Measurements from ENCODE around the gene PLXNB2.
A peak's percentile ranks its signal among the peaks of the same experiment; 100 is the strongest.

Gene PLXNB2

DNA sequence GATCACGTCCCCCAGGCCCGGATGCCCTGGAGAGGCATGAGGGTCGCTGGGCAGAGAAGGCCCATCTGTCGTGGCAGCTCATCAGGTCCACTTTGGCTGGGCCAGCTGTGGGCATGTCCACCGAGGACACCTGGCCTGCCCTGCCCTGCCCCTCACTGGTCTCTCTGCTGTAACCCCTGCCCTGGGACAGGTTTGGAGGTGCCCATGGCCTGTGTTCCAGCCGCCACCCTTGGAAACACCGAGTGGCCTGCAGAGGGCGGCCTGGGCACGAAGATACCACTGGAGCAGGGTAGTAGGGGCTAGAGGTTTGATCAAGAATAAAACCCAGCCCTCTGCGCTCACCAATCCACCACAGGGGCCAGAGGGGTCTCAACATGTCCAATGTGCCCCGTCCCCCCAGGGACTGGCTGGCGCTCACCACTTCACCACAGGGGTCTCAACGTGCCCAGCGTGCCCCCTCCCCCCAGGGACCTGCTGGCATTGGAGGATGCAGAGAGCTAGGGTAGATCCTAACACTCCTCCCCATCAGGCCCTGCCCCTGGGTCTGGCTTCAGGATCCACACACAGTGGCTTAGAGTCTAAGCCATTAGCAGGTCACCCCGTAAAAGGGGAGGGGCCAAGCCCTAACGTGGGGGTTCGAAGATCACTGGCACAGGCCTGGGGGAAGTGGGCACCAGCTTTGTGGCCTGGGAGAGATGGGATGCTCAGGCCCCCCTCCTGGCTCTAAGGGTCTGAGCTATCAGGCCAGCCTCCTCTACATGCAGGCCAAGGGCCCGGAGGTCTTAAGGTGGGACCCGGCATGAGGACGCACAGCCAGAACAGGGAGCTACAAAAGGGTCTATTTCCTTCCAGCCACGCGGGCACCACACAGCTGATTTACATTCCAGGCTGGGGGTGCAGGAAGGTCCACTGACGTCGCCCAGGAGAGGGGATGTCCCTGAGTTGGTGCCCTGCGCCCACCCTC lies 55.1 kb downstream of the PLXNB2 start:
- DNase-seq (ENCODE audit: low read depth in 2 of 2): peak in 1 of 2 experiments; percentile 57

DNA sequence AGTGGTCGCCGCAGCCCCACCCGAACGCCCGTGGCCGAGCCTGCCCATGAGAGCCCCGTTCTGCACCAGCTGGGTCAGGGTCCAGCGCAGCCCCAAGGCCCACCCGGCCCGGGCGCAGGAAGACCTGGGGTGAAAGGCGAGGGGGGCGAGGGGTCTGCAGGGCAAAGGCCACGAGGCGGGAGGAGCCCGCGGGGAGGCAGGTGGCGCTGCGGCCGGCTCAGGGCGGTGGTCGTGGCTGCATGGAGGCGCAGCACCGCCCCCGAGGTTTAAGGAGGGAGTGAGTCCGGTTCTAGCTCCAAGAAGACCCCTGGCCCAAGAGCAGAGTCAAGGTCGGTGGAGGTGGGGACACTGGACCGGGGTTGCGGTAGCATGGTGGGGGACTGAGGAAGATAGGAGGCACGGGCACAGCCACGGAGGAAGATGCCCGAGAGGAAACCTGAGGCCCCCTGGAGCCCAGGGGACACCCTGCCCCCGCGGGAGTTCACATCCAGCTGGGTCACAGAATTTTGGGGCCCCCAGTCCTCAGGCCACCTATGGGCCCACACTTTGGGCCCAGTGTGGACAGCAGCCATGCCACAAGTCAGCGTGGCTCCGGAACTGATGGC lies 55.9 kb downstream of the PLXNB2 start:
- DNase-seq (ENCODE audit: low read depth in 2 of 2): no peak

DNA sequence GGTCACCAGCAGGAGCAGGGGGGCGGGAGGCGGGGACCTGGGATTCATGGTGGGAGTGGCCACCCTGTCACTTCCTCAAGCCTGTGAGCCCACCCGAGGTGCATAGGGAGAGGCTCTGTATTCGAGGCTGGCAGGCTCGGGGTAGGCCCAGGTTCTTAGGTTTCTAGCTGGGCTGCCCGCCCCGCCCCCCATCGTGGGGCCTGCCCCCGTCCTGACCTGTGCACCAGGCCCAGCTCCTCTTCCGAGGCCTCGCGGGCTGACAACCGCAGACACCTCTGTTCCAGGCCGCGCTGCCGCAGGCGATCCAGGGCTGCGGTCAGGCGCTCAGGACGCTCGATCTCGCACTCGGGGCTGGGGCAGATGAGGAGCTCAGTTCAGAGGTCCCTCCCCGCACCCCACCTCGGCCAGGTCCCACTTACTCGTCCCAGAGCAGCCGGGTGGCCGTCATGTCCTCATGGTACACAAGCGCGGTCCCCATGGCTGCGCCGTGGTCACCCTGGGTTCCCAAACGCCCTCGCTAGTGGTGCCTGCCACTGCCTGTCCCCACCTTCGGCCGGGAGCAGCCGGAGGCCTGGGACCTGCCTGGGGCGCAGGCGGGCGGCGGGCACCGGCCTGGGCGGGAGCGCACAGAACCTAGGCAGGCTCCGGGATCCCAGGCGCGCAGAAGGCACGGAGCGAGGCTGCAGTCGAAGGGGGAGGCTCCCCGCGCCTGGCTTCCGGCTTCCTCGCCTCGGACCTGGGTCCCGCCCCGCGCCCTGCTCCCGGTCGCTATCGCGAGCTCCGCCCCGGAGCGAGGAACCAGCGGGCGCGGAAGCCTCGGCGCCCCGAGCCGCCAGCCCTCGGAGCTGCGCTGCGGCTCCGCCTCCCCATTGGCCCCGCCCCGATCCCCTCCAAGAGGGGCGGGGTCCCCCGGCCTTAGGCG lies 56.6 kb downstream of the PLXNB2 start, which contains the start of gene HDAC10:
Gene HDAC10, minus strand, starts transcription at position 711 of the 922 bp plus-strand sequence. Its CDS starts 233 bp downstream, at position 478.
- DNase-seq (ENCODE audit: low read depth in 2 of 2): peak; percentile 68 to 80

DNA sequence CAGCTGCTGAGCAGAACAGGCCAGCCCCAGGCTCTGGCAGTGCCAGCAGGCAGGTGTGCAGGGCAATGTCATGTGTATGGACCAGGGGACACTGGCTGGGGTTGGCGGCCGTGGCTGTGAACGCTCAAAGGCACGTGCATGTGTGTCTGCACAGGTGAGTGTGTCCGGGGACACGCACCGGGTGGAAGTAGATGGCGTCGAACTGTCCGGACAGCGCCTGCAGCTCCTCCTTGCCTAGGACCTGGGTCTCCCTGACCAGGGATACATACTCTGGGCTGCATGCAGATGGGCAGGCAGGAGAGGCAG lies 57.2 kb downstream of the PLXNB2 start:
- DNase-seq (ENCODE audit: low read depth in 2 of 2): no peak

DNA sequence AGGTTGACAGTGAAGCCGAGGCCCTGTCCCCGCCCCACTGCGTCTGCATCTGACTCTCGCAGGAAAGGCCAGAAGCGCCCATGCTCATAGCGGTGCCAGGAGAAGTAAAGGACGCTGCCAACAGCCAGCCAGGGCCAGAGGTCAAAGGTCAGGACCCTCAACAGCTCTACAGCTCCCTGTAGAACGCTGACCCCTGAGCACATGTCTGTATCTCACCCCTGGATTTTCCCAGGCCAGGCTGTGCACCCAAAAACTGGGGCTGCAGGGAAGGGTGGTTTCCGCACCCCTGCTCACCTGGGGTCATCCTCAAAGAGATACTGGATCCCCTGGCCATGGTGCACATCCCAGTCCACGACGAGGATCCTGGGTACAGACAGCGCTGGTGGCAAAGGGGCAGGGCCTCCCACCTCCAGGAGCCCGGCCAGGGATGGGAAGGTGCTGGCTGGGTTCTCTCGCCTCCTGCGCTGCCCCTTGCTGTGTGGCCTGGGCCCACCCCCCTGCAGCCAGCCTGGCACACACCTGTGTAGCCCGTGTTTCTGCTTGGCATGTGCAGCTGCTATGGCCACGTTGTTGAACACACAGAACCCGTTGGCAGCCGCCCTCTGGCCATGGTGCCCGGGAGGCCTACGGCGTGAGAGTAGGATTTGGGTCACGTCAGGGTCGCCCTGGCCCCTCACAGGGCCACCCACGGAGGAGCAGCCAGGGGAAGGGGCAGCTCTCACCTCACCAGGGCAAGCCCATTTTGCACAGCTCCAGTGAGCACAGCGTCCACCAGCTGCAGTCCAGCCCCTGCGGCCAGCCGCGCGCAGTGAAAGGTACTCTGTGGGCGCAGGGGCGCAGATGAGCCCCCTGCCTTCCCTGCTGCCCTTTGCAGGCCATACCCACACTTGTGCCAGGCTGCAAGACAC lies 57.9 kb downstream of the PLXNB2 start:
- no peak for DNase-seq (ENCODE audit: low read depth in 2 of 2)

DNA sequence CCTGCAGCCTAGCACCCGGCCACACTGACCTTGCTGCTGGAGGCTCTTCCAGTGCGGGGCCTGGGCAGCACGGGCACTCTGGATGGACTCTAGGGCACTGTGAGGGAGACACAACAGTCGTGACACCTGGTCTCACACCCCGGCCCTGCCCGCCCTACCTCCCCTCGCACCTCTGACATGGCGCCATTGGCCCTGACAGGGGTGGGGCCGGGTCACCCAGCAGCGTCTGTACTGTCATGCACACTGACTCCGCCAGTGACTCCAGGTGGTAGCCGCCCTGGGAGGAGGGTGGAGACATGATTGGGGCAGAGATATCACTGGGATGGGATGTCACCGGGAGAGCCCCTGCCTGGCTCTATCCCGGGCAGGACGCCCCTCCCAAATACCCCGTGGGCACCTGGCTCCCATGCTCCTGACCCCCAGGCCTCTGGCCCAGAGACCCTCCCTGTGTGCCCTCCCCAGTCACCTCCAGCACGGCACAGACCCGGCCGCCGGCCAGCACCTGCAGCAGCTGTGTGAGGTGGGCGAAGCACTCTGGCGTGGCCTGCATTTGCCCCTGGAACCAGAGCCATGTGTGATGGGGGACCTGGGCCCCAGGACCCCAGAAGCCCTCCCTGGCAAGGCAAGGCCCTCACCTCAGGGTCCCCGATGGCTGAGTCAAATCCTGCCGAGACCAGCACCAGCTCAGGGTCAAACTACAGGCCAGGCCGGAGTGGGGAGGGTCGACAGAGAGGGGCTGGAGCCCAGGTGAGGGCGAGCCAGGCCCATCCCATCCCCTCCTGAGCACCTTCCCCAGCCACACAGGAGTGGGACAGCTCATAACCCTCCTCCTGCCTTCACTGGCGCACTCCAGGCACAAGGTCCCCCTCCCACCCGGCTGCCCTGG lies 59.0 kb downstream of the PLXNB2 start:
- no peak for DNase-seq (ENCODE audit: low read depth in 2 of 2)

DNA sequence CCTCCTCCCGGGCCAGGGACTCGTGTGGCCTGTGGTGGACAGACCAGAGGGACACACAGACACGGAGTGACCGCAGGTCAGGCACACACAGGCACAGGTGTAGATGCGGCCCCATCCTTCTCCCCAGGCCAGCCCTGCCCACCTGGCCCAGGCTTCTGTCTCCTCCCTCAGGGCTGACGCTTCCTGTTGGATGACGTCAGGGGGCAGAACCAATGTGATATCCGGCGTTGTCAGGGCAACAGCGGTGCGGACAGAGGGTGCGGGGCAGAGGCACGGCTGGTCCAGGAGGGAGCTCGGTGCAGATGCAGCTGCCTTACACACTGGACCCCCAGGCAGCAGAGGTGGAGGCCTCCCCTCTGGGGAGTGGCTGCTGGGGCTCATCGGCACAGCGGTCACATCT lies 59.7 kb downstream of the PLXNB2 start:
- no peak for DNase-seq (ENCODE audit: low read depth in 2 of 2)

DNA sequence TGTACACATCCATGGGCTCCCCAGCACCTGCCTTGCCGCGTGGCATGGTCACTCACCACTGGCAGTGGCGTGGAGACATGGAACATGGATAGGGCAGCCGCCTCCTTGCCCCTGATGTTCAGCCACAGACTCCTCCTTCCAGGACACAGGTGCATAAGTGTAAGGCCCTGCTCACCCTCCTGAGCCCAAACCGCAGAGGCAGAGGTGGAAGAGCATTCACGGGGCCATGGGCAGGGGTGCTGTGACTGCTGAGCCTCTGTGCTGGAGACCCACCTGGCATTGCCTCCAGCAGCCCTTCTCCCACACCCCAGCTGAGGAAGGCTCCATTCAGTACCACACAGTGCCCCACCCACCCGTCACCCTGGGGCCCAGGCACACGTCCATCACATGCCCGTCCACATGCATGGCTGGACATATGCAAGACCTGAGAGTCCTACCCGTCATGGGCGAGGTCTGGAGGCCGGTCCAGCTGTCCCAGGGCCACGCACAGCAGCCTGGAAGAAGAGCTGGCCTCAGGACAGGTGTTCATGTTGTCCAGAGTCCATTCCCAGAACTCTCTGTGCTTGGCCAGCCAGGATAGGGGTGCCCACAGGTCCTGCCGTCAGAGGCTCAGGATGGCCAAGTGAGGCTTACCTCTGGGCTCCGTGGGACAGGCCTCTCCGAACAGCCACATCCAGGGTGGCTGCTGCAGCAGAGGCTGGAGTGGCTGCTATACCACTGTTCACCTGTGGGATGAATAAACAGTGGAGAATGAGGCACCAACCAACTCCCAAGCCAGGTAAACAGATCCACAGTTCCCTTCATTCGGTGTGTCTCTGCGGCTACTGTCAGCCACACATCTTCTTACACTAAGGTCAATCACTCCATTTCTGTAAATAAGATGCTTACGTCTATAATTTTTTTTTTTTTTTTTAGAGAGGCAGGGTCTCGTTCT lies 60.9 kb downstream of the PLXNB2 start:
- DNase-seq (ENCODE audit: low read depth in 2 of 2): no peak

DNA sequence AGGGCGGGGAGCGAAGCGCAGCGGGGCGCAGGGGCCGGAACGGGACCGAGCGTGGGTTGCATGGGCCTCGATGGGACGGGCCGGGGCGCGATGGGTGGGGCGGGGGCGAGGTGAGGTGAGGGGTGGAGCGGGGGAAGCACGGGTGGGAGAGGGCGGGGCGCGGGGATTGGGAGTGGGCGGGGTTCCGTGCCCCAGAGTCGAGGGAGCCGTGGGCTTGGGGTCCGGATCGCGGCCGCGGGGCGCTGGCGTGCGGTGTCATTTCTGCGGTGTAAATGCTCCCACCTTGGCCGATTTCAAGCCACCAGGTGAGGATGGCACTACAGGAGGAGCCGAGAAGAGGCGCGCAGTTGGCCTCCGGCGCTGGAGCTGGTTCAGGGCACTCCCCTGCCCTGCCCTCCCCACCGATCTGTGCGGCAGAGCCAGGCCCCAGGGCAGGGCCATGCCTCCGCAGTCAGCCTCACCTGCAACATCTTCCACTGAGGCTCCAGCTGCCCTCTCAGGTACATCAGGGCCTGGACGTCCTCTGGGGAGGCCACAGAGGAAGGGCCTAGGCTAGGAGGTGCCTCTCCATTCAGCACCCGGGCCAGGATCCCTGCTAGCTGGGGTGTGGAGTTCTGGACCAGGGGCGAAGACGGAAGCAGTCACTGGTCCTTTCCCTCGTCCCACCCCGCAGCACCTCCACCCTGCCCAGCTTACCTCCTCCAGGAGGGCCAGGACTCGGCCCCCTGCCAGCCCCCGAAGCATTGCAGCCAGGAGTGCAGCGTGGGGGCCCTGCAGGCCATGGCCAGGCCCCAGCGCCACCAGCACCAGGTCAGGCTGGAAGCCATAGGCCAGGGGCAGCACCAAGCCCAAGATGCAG lies 62.0 kb downstream of the PLXNB2 start:
- no peak for DNase-seq (ENCODE audit: low read depth in 2 of 2)

DNA sequence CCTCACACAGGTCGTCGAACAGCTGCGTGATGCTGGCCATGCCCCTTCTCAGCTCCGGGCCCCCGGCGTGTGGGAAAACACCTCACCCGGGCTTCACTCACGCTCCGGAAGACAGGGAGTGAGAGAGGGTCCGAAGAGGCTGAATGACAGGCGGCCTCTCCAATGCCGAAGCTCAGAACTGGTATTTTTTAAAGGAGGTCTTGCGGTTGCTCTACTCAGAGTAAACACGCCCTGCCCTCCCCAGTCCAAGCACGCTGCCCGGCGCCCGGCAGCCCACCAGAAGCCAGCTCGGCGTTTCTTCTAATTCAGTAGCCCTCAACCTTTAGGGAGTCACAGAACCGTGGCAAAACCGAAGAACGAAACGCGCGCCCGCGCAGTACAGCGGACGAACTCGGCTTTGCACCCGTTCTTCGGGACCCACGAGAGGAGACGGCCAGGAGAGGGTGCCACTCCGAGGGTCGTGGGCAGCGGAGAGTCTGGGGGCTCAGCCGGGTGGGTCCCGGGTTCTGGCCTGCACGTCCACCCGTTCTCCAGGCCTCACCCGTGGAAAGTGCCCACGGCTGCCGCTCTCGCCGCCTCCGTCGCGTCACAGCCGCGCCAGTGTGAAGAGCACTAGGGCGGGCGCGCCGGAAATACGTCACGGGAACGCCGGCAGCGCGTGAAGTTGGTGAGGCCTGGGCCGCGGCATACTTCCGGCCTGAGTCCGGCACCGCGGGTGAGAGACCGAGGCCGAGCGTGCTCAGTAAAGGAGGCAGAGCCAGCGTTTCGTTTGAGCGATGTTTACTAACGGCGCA lies 62.8 kb downstream of the PLXNB2 start, which contains the start of gene TUBGCP6:
Gene TUBGCP6, minus strand, starts transcription at position 604 of the 794 bp plus-strand sequence. Its CDS starts 564 bp downstream, at position 40.
- peak; percentile 88 to 91 for DNase-seq (ENCODE audit: low read depth in 2 of 2)

DNA sequence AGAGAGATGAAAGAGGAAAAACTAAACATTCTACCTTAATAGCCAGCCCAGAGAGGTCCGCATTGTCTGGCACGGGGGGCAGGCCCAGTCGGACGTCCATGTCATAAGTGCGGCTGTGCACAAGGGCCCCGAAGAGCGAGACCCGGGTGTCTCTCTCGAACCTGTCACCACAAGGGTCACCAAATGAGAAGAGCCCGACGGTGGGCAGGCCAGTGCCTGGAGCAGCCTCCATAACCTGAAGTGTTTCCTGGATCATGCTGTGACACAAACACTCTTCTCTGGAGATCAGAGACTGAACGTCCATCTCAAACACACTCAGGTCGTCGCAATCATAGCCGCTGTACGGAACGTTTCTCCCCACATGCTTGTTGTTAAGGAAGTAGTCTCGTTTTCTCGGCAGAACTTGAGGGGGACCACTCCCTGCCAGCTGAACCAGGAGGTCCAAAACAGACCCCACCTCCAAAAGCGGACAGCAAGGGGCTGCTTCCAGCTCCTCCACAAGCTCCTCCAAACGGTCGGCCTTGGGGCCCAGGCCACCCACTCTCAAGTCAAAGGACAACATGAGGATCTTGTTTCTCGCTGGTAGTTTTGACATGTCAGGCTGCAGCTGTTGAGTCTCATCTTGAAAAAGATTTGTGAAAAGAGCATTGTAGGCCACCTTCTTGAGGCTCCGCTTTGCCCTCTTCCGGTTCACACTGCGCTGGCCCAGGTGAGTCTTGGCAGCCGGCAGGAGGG lies 63.6 kb downstream of the PLXNB2 start:
- no peak for DNase-seq (ENCODE audit: low read depth in 2 of 2)

DNA sequence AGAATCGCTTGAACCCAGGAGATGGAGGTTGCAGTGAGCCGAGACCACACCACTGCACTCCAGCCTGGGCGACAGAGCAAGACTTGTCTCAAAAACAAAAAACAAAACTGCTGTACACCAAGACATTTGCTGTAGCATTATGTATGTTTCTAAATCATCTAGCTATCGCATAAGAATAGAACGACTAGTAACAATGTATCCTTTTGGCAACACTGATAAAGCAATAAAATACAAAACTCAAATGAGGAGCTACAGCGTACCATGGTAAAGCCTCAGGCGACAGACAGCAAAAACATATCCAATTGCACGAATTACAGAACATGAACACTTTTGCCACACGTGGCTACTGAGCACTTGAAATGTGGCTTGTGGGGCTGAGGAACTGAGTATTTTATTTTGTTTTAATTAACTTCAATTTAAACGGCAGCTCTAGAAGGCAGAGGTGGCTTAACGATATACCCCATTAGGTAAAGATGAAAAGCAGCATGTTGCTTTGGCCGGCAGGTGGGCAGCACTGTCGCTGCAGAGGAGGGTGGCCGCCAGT lies 65.0 kb downstream of the PLXNB2 start:
- no peak for DNase-seq (ENCODE audit: low read depth in 2 of 2)

DNA sequence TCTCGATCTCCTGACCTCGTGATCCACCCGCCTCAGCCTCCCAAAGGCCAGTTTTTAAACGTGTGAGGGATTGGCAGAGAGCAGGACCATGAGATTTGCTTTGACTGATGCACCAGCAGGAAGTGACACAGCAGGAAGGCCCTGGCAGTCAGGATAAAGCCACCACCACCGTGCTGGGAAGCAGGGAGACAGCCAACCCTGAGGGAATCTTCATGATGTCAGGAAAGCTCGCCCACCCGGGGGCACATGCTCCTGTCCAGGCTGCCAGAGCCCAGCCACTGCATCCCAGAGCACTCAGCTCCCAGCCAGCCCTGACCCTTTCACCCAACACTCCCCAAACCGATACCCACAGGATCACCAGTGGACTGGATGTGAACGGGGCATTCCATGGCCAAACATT lies 68.7 kb downstream of the PLXNB2 start:
- DNase-seq (ENCODE audit: low read depth in 2 of 2): no peak

DNA sequence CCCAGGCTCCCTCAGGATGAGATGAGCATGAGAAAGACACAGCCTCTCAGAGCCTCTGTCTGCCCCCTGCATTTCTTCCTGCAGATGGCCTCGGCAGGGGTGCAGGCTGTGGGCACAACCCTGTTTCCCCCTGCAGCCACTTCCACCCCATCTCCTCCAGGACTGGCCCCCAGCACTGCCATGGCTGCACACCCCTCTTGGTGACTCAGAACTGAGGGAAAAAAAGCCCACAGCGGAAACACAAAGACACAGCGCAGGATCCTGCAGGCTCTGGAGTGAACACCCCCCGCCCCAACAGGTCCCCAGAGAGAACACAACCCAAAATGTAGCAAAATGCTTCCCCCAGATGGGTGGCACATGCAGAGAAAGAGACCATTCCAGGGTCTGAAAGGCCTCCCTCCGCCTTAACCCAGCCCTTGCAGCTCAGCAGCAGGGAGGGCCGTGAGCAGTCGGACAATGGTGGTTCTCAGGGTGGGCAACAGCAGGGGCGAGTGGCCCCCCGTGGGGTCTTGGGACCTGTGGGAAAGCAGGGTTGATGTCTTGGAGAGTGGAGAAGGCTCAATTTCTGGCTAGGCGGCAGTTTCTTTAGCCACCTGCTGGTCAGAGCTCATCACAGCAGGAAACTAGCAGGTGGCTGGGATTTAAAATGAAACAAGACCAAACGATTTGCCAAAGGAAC lies 70.6 kb downstream of the PLXNB2 start:
- no peak for DNase-seq (ENCODE audit: low read depth in 2 of 2)

DNA sequence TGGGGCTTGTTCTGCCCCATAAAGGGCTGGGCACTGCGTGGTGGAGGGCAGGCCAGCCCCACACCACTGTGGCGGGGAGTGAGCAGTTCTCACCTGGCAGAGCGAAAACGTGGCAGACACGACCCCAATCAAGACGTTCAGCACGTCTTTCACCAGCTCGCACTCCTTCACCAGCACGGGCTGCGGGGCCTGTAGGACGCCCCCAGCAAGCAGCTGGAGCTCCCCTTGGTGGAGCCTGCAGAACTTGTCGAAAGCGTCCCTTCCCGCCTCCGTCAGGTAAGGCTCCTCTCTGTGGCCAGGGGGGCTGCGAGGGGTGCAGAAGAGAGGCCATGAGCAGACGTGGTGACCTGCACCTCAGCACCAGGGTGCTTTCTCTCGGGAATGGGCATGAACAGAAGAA lies 74.2 kb downstream of the PLXNB2 start:
- no peak for DNase-seq (ENCODE audit: low read depth in 2 of 2)
